K562 (cell line): ENCODE measurements around the gene ZBTB20. TPM values are rescaled to one million over a fixed set of nuclear protein-coding genes. Genes with fewer than 3 reads are reported as not detected.

Source experiments
- ATAC-seq: fragments of 200-7000 bp; cut with Tn5 transposase; 3 replicates; pipeline ENCODE4 v1.9.1; 2020; ENCODE audit warnings: moderate library complexity
- BruUV-seq: library from RNA; stranded (reverse); fragments of 400-500 nt; replicated peaks from 2 replicates; lab custom pipeline; 2021; lab: Mats Ljungman, UMichigan
- CTCF ChIA-PET: fragments of 300-600 bp; formaldehyde crosslinking; extraction: SDS; loops from one replicate; lab custom pipeline; 2021; ENCODE audit warnings: low intra/inter-chr PET ratio; lab: Yijun Ruan, JAX
- POLR2A ChIA-PET: fragments of 300-600, 350-650 bp; sonication (Branson Sonifier 250); formaldehyde crosslinking; extraction: SDS; loops from one replicate; lab custom pipeline; 2021; ENCODE audit warnings: antibody characterized with exemption, inconsistent platforms; lab: Yijun Ruan, JAX
- DNase-seq, 4 experiments: peaks; one replicate each; pipeline versions ENCODE4 v3.0.0 to v3.0.0-alpha.2; 2011 to 2018; ENCODE audit warnings: low spot score in 3 of 4, mixed read lengths in 3 of 4; ENCODE audit errors: extremely low read depth in 1 of 4
- FAIRE-seq: peaks from 2 replicates; lab custom pipeline; 2011; peaks lifted over from hg19 to GRCh38; lab: Jason Lieb, UNC
- H2AFZ ChIP-seq: 2 replicates; pipeline ENCODE4 v1.6.0; 2011; ENCODE audit warnings: low read depth, low read length, control low read depth, inconsistent platforms
- H3K27ac ChIP-seq: fragments of 200-600 bp; 3 replicates; pipeline ENCODE4 v1.8.0; 2011; ENCODE audit warnings: low read depth, mild to moderate bottlenecking, control low read depth, inconsistent platforms, low read length, moderate library complexity, mixed read lengths; ENCODE audit errors: extremely low read depth
- H3K27me3 ChIP-seq, 2 experiments: fragments of 300-600 bp in 1 of 2; 2 replicates in 1 of 2; 3 replicates in 1 of 2; pipeline versions ENCODE4 v1.6.0 to v1.8.0; 2011; ENCODE audit warnings: inconsistent platforms in 2 of 2, low read length in 2 of 2, mild to moderate bottlenecking in 1 of 2, mixed read lengths in 1 of 2, moderate library complexity in 1 of 2; ENCODE audit not compliant: control insufficient read depth in 2 of 2, insufficient read depth in 2 of 2
- H3K36me3 ChIP-seq: fragments of 300-600 bp; 3 replicates; pipeline ENCODE4 v1.8.0; 2011; ENCODE audit warnings: mild to moderate bottlenecking, low read length, inconsistent platforms; ENCODE audit not compliant: control insufficient read depth, insufficient read depth
- H3K4me1 ChIP-seq, 2 experiments: fragments of 200-600 bp in 1 of 2; replicated peaks in 1 of 2; 2 replicates in 1 of 2; 3 replicates in 1 of 2; pipeline versions ENCODE4 v1.5.1 to v1.8.0; 2011; ENCODE audit warnings: inconsistent platforms in 2 of 2, low read length in 2 of 2, mild to moderate bottlenecking in 1 of 2, mixed read lengths in 1 of 2, moderate library complexity in 1 of 2; ENCODE audit not compliant: control insufficient read depth in 2 of 2, insufficient read depth in 2 of 2
- H3K4me2 ChIP-seq: 2 replicates; pipeline ENCODE4 v1.6.1; 2011; ENCODE audit warnings: low read length, control low read depth, inconsistent platforms, mixed read lengths; ENCODE audit not compliant: insufficient read depth
- H3K4me3 ChIP-seq: fragments of 200-600 bp; sonication (generic), shearing (Covaris generic); 2 replicates; pipeline ENCODE4 v1.5.1; 2016; ENCODE audit warnings: control low read depth, inconsistent platforms
- H3K79me2 ChIP-seq: fragments of 200-600 bp; 3 replicates; pipeline ENCODE4 v1.8.0; 2011; ENCODE audit warnings: low read length, inconsistent platforms; ENCODE audit not compliant: control insufficient read depth, insufficient read depth
- H3K9ac ChIP-seq, 2 experiments: 2 replicates each; pipeline versions ENCODE4 v1.6.0 to v1.6.1; 2011; ENCODE audit warnings: low read depth in 2 of 2, low read length in 2 of 2, control low read depth in 1 of 2, inconsistent platforms in 1 of 2, mild to moderate bottlenecking in 1 of 2, mixed read lengths in 1 of 2; ENCODE audit not compliant: insufficient read depth in 1 of 2
- H3K9me1 ChIP-seq: one replicate; pipeline ENCODE4 v1.6.0; 2011; ENCODE audit warnings: inconsistent platforms, mild to moderate bottlenecking, low read length, moderate library complexity; ENCODE audit not compliant: control insufficient read depth, insufficient read depth
- H3K9me3 ChIP-seq: replicated peaks from 2 replicates; pipeline ENCODE4 v1.5.1; 2011; ENCODE audit warnings: low read depth, low read length, inconsistent platforms; ENCODE audit not compliant: control insufficient read depth, insufficient read depth
- H4K20me1 ChIP-seq: replicated peaks from 2 replicates; pipeline ENCODE4 v1.6.1; 2011; ENCODE audit warnings: low read length, inconsistent platforms, mixed read lengths; ENCODE audit not compliant: control insufficient read depth, insufficient read depth
- BHLHE40 ChIP-seq: IDR thresholded peaks from 2 replicates; pipeline ENCODE4 v1.6.1; 2011; ENCODE audit warnings: low read length, improper control_type of control experiment
- CLOCK ChIP-seq: fragments of 250-450 bp; sonication (Bioruptor Pico); IDR thresholded peaks from 2 replicates; pipeline ENCODE4 v1.4.0; 2020; ENCODE audit warnings: mild to moderate bottlenecking, moderate library complexity, borderline replicate concordance
- CUX1 ChIP-seq: fragments of 200-800 bp; sonication (Bioruptor generic); IDR thresholded peaks from 2 replicates; pipeline ENCODE4 v1.6.1; 2016; ENCODE audit warnings: missing genetic modification characterization, missing compliant biosample characterization
- DACH1 ChIP-seq: fragments of 450-650 bp; IDR thresholded peaks from 2 replicates; pipeline ENCODE4 v1.6.1; 2018; ENCODE audit not compliant: partially characterized antibody
- EP400 ChIP-seq: fragments of 450-650 bp; IDR thresholded peaks from 2 replicates; pipeline ENCODE4 v1.6.1; 2017; ENCODE audit warnings: antibody characterized with exemption, mild to moderate bottlenecking, moderate library complexity
- GTF2B ChIP-seq: IDR thresholded peaks from 2 replicates; pipeline ENCODE4 v1.6.1; 2011; ENCODE audit not compliant: insufficient read length; ENCODE audit errors: extremely low read depth
- HCFC1 ChIP-seq: IDR thresholded peaks from 2 replicates; pipeline ENCODE4 v1.6.1; 2012; ENCODE audit warnings: low read depth, low read length, improper control_type of control experiment
- HMGN3 ChIP-seq: IDR thresholded peaks from 2 replicates; pipeline ENCODE4 v1.6.1; 2011; ENCODE audit warnings: borderline replicate concordance, low read depth, mild to moderate bottlenecking, mixed read lengths, low read length; ENCODE audit not compliant: insufficient read length; ENCODE audit errors: extremely low read depth
- MECOM ChIP-seq: fragments of 250-450 bp; sonication (Bioruptor Pico); IDR thresholded peaks from 2 replicates; pipeline ENCODE4 v1.8.0; 2022; ENCODE audit warnings: inconsistent platforms
- MEIS2 ChIP-seq: fragments of 450-650 bp; IDR thresholded peaks from 2 replicates; pipeline ENCODE4 v1.6.1; 2014; ENCODE audit warnings: mild to moderate bottlenecking; ENCODE audit not compliant: partially characterized antibody
- NR1H2 ChIP-seq: sonication (generic); formaldehyde crosslinking; IDR thresholded peaks from 2 replicates; pipeline ENCODE4 v1.4.0; 2020; ENCODE audit warnings: mild to moderate bottlenecking, missing genetic modification reagents
- PKNOX1 ChIP-seq: fragments of 450-650 bp; IDR thresholded peaks from 2 replicates; pipeline ENCODE4 v1.6.1; 2016
- RBM22 ChIP-seq: fragments of 200-400 bp; formaldehyde crosslinking; IDR thresholded peaks from 2 replicates; pipeline ENCODE4 v1.6.1; 2018; ENCODE audit warnings: low read length, low read depth; ENCODE audit not compliant: poor library complexity, severe bottlenecking
- TGIF2 ChIP-seq: sonication (generic); formaldehyde crosslinking; IDR thresholded peaks from 2 replicates; pipeline ENCODE4 v1.8.1; 2022; ENCODE audit warnings: mild to moderate bottlenecking, missing genetic modification reagents, moderate library complexity
- WGBS: fragments of 100-300 bp; shearing (Covaris generic); methylation state at CpG from one replicate; pipeline ENCODE4 v1.1.6; 2016; ENCODE audit warnings: low coverage, mixed read lengths; ENCODE audit not compliant: insufficient coverage; ENCODE audit errors: missing lambda C conversion rate; 5-methylcytosine and 5-hydroxymethylcytosine counted together
- in situ Hi-C: fragments of 300-500 bp; cut with MboI; formaldehyde crosslinking; loops from 4 replicates; pipeline ENCODE4 v1.15.0; 2018; ENCODE audit warnings: inconsistent platforms, mixed read lengths
- intact Hi-C: fragments of 100-400 bp; cut with micrococcal nuclease; formaldehyde crosslinking; loops from 2 replicates; pipeline ENCODE4 v1.14.2; 2022
- polyA plus RNA-seq, 8 experiments: library from polyadenylated mRNA; depleted of rRNA in 4 of 8; stranded (reverse) in 5 of 8; unstranded in 3 of 8; fragments of >200 nt; fragmentation: Nextera tagmentation in 2 of 8; fragmentation: Illumina TruSeq in 1 of 8; extraction: Ambion mirVana in 2 of 8; extraction: Trizol in 1 of 8; gene quantifications; 2 replicates each; pipeline versions ENCODE4 v1.2.1 to v1.2.3, GENCODE V29; 2011 to 2014; ENCODE audit warnings: inconsistent platforms in 1 of 8, missing spikeins in 1 of 8
- total RNA-seq, 7 experiments: library from RNA; depleted of rRNA in 6 of 7; stranded (reverse); fragments of >200 nt in 6 of 7; fragmentation: Illumina TruSeq in 2 of 7; extraction: Trizol in 2 of 7; gene quantifications; 2 replicates each; pipeline versions ENCODE4 v1.2.1 to v1.2.3, GENCODE V29; 2011 to 2021; ENCODE audit warnings: low replicate concordance in 1 of 7

Gene ZBTB20
- total and polyA plus RNA-seq, 9 of the 15 experiments (the other 6 are each of a cell fraction or from before 2014, with no cell fraction given) = 0.17 to 1.7 (median 0.45) TPM

- H4K20me1 ChIP-seq = no peaks in the 10 kb centered on the region
- no peak overlapping the region for H3K4me2 ChIP-seq
- ATAC-seq (no peak), DNase-seq (no peak), FAIRE-seq (no peak)
- H3K36me3 ChIP-seq = no peaks in the 10 kb centered on the region
- in situ Hi-C loops = no loop called here
- no peak overlapping the region for H3K9ac ChIP-seq
- intact Hi-C loops = no loop called here
- H3K9me1 ChIP-seq = no peaks in the 10 kb centered on the region
- no peaks in the 10 kb centered on the region for H3K4me1 ChIP-seq
- BruUV-seq = no TSS peak
- H3K79me2 ChIP-seq = no peaks in the 10 kb centered on the region
- no peaks in the 10 kb centered on the region for H3K9me3 ChIP-seq
- no peak overlapping the region for H3K4me3 ChIP-seq
- 0% methylated on average over 1 of the region's 1 CpG for WGBS
- ChIA-PET POLR2A (no interaction called here), CTCF (no interaction called here)
- no peak overlapping the region for H3K27ac ChIP-seq
- no peak overlapping the region for H2AFZ ChIP-seq
- H3K27me3 ChIP-seq = no peaks in the 10 kb centered on the region
- TF ChIP-seq HCFC1 = no peak
- TF ChIP-seq CLOCK (CRISPR knock-in tag) = no peak
- no peak for TF ChIP-seq HMGN3
- TF ChIP-seq MEIS2 = no peak
- TF ChIP-seq GTF2B = no peak
- TF ChIP-seq PKNOX1 = no peak
- no peak for TF ChIP-seq BHLHE40
- TF ChIP-seq CUX1 = no peak
- no peak for TF ChIP-seq EP400
- TF ChIP-seq MECOM (CRISPR knock-in tag) = no peak
- no peak for TF ChIP-seq DACH1
- TF ChIP-seq RBM22 = no peak
- no peak for TF ChIP-seq TGIF2 (CRISPR knock-in tag)
- no peak for TF ChIP-seq NR1H2 (CRISPR knock-in tag)
Measured at GRCh38 chr3:114841515-114841914, 305.6 kb downstream of the ZBTB20 start.
